HG03469 (cell line): ENCODE results near the gene TLE1.
"Not testable (repeated sequence)": the region's sequence is repeated elsewhere in the genome, so short reads cannot be mapped to it uniquely, and the experiment has no call there.

Source experiments
- ATAC-seq: cut with Tn5 transposase; IDR thresholded peaks from one replicate; pipeline ENCODE4 v1.9.1; 2021; ENCODE audit warnings: mild to moderate bottlenecking, moderate library complexity, moderate number of reproducible peaks; ENCODE audit not compliant: unreplicated experiment

Gene TLE1

DNA sequence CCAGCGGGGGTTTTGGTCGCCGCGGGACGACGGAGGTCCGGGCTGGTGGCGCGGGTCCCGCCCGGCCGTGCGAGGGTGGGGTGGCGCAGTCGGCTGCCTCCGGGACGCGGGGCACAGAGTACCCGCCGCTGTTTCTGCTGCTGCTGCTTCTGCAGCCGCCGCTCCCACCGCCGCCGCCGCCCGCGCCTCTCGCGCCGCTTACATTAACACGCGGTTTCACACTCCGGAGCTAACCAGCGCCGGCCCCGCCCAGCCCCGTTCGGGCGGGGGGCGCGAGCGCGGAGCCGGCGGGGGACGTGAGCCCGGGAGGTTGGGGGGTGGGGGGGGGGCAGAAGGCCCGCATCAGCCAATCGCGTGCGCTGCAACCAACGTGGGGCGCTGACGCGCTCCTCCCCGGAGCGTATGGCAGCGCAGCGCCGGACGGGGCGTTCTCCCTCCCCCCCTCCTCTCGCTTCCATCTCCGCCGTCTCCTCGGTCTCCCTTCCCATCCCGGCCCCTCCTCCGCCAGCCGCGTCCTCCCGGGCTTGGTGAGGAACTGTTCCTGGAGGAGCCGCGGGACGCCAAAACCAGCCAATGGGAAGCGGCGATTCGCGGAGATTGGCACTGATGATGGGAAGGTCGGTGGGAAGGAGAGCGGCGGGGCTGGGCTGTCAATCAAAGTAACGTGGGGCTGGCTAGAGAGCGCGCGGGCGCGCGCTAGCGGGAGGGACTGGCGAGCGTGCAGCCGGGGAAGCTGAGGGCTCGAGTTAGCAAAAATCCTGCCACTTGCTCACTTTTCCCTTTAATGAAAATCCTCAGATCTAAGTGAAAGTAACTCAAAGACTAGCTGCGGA lies at the start of gene TLE1:
Gene TLE1, minus strand, starts transcription at position 205 of the 833 bp plus-strand sequence. CDS start 1,307 bp downstream, outside the sequence.
- ATAC-seq: peak; percentile 66

DNA sequence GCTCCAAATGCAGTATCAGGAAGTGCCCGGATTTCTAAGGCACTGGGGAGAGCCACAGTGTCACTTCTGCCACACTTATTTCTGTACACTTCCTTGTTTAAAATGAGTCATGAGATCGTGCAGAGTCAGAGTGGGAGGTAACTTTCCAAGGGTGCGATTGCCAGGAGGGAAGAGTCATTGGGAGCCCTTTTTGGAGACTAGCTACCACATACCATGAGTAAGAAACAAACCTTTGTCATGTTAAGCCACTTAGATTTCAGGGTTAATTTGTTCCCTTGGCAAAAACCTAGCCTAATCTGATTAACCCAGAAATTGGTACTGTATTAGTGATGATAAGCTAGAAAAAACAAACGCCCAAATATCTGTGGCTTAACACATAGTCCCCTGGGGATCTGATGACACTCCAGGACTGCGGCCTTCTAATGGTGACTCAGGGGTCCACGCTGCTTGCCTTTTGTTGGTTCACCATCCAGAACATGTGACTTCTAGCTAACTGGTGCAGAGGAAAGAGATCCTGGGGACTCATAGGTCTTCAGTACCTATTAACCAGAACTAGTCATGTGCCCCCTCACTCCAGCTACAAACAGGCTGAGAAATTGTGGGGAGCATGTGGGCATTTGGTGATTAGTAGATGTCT lies 48.6 kb upstream of the TLE1 start:
- ATAC-seq: peak; percentile 81

DNA sequence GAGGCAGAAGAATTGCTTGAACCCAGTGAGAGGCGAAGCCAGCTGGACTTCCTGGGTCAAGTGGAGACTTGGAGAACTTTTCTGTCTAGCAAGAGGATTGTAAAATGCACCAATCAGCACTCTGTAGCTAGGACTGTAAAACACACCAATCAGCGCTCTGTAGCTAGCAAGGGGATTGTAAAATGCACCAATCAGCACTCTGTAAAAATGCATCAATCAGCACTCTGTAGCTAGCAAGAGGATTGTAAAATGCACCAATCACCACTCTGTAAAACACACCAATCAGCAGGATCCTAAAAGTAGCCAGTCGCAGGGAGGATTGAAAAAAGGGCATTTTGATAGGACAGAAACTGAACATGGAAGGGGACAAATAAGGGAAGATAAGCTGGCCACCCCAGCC lies 41.2 kb upstream of the TLE1 start:
- ATAC-seq: not testable (repeated sequence)

DNA sequence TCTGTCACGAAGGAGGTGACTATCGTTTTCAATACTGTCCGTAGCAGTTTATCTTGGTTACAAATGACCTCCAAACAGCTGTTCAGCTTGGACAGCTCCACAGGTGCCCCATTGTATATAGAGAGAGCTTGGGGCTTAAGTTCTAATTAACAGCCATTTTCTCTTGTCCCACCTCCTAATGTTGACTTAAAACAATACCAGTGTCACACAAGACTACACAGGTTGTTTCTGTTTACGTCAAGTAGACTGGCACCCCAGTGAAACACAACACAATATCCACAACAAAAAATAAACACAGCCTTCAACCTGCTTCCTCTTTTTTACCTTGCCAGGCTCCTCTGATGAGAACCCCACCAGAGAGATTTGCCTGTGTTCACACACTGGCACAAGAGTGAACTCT lies 39.8 kb upstream of the TLE1 start:
- ATAC-seq: peak; percentile 84

DNA sequence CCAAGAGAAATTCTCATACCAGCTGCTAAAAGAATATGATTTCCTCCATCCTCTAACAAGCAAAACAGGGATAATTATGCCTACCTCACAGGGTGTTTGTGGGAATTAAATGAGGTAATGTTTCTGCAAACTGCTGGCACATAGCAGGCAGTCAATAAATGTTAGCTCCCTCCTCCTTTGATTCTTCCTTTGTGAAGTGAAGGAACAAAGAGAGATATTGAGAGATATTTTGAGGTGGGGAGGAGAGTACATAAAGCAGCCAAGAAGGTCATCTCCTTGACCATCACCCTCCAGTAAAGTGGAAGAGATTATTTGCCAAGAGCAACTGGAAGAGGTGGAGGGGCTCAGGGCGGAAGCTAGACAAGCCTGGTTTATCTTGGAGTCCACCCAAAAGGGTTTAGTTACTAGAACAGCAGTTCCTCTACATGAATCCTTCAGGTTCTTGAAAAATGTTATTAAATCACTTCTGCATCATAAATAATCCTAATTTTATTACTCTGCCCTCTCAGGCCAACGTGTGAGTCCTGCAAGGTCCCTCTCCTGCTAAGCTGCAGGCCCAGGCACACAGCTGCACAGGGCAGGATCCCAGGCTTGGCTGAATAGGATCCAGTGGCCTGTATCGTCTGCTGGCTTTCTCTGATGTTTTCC lies 35.0 kb upstream of the TLE1 start:
- no peak for ATAC-seq

DNA sequence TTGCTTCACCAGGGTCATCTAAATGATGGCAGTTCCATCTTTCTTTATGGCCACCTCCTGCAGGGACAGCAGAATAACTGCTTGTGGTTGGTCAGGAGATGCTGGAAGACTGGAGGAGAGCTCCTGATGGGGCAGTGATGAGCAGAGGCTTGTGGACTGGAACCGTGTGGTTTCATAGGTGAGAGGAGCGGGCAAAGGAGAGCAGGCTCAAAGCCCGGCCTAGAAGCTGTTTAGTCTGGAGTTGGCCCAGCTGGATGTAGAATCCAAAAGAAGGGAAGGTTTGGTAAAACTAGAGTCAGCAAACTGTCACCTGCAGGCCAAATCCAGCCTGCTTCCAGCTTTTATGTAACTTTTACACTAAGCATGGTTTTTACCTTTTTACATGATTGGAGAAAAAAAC lies 32.9 kb upstream of the TLE1 start:
- no peak for ATAC-seq

DNA sequence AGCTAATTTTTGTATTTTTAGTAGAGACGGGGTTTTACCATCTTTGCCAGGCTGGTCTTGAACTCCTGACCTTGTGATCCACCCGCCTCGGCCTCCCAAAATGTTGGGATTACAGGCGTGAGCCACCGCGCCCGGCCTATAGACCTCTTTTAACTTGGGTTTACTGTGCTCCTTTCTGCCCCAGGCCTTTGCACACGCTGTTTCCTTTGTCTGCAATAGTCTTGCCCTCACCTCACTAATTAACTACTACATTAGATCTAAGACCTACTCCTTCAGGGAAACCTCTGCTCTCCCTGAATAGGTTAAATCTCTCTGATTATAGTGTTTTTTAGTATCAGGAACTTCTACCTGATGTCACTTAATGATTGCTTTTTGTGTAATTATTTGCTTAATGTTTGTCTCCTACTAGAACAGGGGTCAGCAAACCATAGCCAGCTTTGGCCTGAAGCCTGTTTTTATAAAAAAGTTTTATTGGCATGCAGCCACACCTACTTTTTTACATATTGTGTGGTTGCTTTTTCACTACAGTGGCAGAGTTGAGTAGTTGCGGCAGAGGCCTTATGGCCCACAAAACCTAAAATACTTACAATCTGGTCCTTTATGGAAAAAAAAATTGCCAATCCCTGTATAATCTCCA lies 31.2 kb upstream of the TLE1 start:
- ATAC-seq: no peak

DNA sequence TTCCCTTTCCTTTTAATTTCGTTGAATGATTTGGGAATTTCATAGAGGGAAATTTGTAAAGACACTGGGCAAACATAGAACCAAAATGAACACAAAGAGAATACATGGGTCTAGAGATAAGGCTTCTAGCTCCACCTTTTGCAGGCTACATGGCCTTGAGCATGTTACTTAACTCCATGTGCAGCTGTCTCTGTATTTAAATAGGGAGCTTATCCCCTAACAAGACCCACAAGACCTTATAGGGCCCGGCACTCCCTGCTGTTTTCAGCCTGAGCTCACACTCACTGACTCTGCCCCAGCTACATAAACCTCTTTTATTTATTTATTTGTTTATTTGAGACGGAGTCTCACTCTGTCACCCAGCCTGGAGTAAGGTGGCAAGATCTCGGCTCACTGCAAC lies 30.6 kb upstream of the TLE1 start:
- ATAC-seq: no peak

DNA sequence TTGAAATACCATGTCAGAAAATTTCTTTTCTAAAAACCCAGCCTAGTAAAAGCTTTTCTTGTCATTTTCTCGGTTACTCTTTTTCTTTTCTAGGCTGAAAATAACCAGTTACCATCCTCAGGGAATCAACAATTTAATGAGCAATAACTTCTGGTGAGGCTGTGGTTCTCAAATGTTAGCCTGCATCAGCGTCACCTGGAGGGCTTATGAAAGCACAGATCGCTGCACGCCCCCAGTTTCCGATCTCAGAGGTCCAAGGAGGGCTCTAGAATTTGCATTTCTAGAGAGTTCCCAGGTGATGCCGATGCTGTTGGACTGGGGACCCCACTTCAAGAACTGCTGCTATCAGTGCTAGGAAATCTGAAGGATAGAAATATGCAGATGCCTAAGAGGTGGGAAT lies 28.9 kb upstream of the TLE1 start:
- ATAC-seq: no peak

DNA sequence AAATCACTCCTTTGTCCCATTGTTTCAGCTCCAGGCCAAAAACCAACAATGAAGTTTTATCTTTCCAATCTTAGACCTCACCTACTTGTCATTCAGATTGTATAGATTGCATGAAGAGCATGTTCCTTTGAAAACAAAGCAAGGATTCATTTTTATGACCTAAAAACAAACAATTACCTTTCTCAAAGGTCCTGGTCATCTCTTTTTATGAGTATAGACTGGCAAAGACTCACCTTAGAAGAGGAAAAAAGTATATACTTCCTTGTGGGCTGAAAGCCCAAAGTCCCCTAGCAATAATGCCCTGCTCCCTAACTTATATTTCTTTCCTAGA lies 28.4 kb upstream of the TLE1 start:
- no peak for ATAC-seq

DNA sequence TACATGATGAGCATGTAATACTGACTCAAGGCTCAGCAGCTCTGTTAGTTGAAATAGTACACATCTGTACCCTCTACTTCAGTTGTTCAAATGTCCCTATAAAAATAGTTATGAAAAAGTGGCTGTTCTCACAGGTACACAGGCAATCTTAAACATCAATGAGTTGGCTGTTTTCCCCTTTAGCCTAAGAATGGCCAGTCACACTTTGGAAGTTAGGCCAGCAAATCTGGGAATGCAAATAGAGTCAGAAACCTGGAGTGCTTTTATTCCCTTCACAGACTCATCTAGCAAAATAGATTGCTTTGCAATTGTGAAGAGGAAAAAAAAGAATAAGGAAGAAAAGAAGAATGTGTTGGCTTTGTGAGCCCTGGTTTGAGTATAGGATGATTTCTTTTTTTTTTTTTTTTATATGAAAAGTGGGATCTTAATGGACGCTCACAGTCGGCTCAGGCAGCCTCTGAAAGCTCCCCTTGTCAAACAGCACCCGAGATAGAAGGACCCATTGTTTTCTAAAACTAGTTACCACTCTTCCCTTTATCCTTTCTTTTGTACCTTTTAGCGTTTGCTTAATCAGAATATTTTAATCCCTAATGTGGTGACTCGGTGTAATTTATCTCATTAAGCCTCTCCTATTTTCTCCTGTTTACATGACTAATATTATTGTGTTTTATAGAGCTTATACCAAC lies 27.9 kb upstream of the TLE1 start:
- ATAC-seq: no peak

DNA sequence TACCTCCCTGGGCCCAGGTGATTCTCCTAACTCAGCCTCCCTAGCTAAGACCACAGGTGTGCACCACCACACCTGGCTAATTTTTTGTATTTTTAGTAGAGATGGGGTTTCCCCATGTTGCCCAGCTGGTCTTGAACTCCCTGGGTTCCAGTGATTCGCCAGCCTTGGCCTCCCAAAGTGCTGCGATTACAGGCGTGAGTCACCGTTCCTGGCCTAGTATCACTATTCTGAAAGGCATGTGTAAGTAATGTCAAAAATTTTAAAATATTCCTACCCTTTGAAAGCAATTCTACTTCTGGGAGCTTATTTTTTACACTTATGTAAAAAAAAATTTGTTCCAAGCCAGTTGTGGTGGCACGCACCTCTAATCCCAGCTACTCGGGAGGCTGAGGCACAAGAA lies 27.1 kb upstream of the TLE1 start:
- ATAC-seq: no peak

DNA sequence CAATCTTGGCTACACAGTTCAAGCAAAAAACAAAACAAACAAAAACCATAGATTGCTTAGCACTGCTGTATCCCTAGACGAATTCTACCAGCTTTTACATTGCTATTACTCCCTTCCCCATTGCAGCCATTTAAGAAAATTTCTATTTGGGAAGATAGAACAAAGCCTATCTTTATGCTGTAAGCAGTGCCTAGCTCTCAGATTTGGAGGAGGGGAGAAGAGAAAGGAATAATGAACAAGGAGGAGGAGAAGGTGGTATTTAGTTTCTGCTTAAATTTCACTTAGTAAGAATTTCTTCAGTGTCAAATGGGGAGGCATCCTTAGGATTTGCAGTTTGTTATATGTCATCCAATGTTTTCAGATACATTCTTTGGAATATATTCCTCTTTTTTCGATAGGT lies 16.2 kb upstream of the TLE1 start:
- ATAC-seq: no peak

DNA sequence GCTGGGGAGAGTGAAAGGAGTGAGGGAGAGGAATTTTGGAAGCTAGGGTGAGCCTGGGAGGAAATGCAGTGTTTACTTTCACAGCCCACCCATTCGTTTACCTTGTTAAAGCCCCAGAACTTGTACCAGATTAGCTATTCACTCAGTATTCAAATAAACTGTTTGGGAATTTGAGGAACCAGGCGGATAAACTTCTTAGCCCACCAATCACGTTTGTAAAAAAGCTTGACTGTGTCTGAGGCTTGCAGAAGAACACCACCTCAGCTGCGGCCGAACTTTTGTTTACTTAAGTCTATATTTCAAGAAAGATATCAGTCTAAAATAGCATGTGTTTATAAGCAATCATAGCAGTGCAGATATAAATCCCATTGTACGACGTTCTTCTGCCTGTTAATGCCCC lies 5.2 kb upstream of the TLE1 start:
- no peak for ATAC-seq

DNA sequence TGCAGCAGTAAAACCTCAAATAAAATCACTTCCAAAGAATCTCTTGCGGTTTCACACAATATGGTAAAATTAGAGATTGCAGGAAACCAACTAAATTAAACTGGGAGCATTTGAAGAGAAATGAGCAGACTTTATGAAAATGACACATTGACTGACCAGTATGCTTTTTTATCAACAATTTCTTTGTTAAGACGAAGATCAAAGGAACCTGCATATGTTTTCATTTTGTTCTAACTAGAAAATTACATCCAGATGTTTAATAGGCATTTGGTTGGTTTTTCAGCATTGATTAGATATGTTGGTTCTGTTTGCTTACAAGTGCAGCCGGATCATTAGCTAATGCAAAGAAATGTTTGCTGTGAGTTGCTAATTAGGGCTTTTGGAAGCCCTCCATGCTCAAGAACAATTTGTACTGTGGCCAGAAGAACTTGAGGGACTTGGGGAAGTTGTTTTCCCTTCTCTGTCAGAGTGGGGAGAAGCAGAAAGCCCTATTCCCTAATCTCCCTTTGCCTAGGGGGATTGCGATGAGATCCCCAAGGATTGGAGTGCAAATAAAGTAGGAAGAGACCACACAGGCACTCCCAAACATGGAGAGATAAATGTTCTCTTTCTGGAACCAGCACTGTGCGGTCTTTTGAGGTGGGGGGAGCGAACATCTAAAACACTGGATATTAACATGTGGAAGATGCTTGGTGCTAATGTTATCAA lies 4.5 kb upstream of the TLE1 start:
- ATAC-seq: no peak

DNA sequence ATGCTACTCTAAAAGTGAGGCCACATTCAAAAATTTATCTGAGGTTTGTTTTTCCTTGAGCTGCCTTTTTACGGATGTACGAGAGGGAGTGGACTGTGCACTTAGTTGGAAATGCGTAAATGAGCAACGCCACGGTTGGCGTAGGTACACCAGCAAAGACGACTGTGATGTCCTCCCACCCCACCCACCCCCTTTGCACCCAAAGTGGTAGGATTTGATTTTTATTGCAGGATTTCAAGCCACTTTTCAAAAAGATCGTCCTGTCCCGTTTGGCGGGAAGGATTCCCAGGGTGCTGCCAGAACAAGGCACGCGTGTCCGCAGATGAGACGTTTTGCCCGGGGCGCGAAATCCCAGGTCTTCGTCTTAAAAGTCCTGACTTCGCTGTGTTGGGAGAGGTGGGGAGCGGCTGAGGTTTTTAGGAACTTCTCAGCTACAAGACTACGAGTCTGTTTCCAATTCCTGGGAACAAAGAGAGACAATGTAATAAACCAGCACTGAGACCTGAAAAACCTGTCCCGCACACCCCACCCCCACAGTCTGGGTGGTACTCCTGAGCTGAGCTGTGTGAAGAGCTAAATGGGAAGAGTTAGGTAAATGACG lies 1.0 kb upstream of the TLE1 start:
- no peak for ATAC-seq

DNA sequence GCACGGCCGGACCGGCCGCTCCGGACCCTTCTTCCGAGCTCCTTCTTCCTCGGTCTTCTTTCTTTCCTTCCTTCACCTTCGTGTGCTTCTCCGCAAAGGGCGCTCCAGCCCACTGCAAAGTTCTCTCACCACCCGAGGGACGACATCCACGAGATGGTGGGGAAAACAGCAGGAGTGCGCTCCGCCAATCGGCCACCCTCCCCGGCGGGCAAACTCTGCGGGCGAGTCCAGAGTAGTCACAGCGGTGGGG lies 329 bp downstream of the TLE1 start:
- not testable (repeated sequence) for ATAC-seq

DNA sequence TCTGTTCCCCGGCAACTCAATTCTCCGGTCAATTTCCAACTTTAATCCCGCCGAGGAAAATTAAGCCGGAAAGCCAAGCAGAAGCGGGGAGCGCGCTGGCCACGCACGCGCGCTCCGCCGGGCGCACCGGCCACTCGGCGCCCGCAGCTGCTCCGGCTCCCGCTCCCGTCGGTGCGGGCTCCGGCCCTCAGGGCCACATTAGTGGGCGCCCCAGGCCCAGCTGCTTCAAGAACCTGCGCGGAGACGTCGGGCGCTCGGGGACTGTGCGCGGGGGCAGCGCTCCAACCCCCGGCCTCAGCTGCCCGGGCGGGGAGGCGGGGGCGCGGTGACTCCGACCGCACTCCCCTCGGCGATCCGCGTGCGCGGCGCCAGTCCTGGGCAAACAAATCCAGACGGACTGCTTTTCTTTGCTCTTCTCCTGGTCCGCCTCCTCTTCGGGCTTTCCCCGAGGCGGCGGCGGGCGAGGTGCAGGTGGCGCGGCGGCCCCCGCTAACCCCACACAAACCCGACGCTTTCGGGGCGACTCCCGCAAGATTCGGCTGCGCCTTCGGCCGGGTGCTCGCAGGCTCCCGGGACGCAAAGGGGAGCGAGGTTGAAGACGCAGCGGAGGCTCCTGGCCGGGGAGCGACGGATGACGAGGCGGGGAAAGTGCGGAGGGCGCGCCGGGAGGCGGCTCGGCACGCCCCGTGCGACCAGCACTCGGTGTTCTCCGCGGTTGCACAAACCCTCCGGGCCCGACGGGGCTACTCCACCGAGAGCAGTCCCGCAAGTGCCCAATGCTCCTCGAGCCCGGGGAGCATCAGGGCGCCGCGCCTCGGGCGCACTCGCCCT lies 870 bp downstream of the TLE1 start:
- peak; percentile 6 for ATAC-seq

DNA sequence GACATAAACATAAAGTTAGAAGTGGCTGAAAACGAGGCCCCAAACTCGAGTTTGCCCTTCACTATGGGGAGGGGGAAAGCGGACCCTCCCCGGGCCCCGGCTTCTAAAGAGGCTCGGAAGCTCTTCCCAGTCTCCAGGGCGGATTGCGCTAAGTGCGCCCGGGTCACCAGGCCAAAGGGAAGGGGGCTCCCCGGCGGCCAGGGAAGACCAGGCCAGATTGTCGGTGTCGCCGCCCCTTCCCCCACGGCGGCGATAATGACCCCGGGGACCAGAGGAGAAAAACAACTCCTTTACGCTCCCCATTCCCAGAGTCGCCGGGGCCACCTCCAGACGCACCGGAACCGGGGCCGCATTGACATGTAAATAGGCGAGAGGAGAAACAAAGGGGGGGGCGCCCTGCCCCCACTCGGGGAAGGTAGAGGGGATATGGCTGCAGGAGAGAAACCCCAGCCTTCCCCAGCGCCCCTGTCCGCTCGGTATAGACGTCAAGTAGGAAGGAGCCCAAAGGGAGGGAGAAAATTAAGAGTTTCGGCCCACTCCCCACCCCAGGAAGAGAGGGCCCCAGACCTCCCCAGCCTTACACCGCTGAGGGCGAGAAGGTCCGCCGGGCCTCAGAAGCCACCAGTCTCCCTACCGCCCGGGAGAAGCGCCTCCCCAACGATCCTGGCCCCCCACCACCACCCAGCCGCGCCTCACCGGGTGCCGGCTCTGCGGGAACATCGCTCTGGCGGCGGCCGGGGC lies 1.7 kb downstream of the TLE1 start:
- no peak for ATAC-seq
